ENCODE measurements around the gene SCN7A. TPM values are rescaled to one million over a fixed set of nuclear protein-coding genes. Genes with fewer than 3 reads are reported as not detected.
"Not testable (repeated sequence)": the region's sequence is repeated elsewhere in the genome, so short reads cannot be mapped to it uniquely, and the experiment has no call there.

Gene SCN7A
- total RNA-seq, 1 donor, result under 0.01 TPM

DNA sequence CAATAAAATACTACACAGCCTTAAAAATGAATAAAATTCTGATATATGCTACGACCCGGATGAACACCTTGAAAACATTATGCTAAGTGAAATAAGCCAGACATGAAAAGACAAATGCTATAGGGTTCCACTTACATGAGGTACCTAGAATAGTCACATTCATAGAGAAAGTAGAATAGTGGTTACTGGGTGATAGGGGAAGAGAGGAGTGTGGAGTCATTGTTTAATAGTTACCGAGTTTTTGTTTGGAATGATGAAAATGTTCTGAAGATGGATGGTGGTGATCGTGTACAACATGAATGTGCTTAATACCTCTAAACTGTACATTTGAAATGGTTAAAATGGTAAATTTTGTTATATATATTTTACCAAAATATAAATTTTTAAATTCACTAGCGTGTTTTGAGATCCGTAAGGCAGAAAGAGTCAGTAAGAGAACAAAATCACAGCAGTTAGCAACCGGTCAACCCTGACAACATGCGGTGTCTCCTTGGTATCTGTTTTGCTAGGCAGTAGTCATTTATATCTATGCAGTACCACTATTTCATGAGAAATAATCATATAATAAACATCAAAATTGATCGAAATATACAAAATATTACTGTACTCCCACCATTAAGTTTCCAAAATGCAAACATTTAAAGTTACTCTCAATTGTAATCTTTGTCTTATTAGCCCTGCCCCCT is 129.4 kb downstream of the SCN7A start:
- Histone ChIP-seq H3K9me3 (ENCODE audit: low read depth, low read length) (no peaks in the 10 kb centered on the region), H3K4me1 (ENCODE audit: insufficient read depth, low read length) (no peaks in the 10 kb centered on the region), H3K27me3 (ENCODE audit: insufficient read depth, low read length) (no peaks in the 10 kb centered on the region), H3K4me3 (ENCODE audit: low read length) (no peak overlapping the region)

DNA sequence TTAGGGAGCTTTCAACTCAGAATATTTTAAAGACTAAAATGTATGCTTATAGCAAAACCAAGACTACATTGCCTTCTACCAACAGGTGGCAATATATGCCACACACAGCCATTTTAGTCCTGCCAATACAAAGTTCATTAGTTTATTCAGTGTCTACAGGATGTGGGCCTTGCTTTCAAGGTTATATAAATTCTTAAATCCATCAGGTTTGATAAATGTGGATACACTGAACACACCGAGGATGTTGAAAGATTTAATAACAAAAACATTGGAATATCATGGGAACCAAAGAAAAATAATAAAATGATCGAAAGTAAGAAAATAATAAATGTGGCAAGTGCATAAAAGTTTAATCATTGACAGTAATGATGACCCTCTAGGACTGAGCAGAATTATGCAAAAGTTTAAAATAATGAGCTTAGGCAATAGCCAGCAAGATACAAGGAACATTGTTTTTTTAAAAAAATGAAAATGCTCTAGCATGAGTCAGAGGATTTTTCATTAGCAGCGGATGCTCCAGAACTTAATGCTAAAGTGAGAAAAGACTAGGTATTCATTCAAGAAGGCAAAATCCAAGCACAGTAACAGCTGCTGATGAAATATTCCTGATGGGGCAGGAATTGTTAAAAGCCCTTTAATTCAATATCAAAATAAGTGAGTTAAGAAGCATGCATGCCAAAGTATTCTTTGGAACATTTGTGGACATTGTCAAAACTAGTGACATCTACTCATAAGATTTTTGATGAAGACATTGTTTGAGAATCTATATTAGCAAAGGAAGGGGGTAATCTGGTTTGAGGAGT is 132.5 kb downstream of the SCN7A start:
- no peaks in the 10 kb centered on the region for H3K9me3 ChIP-seq (ENCODE audit: low read depth, low read length)
- H3K27me3 ChIP-seq (ENCODE audit: insufficient read depth, low read length), result no peaks in the 10 kb centered on the region
- H3K4me1 ChIP-seq (ENCODE audit: insufficient read depth, low read length), result no peaks in the 10 kb centered on the region
- no peak overlapping the region for H3K4me3 ChIP-seq (ENCODE audit: low read length)

DNA sequence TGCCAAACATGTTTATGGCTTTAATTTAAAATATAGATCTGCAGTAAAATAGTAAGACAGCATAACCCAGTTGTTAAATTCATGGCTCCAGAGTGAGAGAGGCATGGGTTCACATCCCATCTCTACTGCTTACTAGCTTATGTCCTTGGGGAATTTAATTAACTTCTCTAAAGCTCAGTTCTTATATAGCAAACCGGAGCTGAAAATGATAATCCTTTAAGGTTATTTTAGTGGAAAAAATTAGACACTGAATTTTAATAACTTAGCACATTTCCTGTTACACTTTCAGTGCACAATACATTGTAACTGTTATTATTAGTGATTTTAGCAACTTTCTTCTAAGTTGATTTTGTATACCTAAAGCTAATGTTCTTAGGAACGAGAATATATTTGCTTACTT is 133.1 kb downstream of the SCN7A start:
- H3K4me3 ChIP-seq (ENCODE audit: low read length), result no peak overlapping the region
- no peaks in the 10 kb centered on the region for H3K27me3 ChIP-seq (ENCODE audit: insufficient read depth, low read length)
- H3K9me3 ChIP-seq (ENCODE audit: low read depth, low read length), result no peaks in the 10 kb centered on the region
- no peaks in the 10 kb centered on the region for H3K4me1 ChIP-seq (ENCODE audit: insufficient read depth, low read length)

- H3K9me3 ChIP-seq (ENCODE audit: low read depth, low read length), result no peaks in the 10 kb centered on the region
- no peaks in the 10 kb centered on the region for H3K4me1 ChIP-seq (ENCODE audit: insufficient read depth, low read length)
- H3K4me3 ChIP-seq (ENCODE audit: low read length), result no peak overlapping the region
- no peaks in the 10 kb centered on the region for H3K27me3 ChIP-seq (ENCODE audit: insufficient read depth, low read length)
Observed at GRCh38 chr2:166360426-166360825, 133.6 kb downstream of the SCN7A start.

GRCh38 chr2:166357950-166358321 is 136.1 kb downstream of the SCN7A start:
- not testable (repeated sequence) for H3K4me1 ChIP-seq (ENCODE audit: insufficient read depth, low read length); H3K9me3 ChIP-seq (ENCODE audit: low read depth, low read length)

DNA sequence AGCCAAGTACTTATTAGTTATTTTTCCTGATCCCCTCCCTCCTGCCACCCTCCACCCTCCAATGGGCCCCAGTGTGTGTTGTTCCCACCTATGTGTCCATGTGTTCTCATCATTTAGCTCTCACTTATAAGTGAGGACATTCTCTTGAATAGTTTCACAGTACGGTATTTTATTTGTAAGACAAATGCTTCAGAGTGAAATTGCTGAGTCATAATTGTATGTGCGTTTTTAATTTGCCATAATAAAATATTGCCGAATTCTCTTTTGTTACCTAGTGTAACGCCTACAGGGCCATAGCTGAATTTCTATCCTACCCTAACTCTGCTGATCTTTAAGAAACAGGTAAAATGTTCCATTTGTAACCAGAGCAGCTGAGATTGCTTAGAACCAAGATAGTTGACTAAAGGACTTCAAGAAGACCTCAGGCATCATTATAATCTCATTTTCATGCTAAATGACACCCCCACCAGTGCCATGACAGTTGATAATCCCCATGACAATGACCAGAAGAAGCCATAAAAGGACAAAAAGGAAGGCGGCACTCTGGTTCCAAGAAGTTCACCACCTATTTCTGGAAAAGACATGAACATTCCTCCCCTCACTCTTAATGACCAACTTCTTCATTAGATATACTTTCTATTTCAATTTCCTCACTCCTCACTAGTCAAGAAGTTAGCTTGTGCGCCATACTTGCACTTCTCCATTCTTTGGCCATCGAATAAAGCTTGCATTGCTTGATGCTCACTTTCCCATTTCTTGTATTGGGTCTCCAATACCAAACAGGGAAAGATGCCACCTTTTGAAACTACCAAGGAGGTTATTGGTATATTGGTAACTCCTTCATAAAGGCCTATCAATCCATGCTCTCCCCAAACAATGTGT is 136.7 kb downstream of the SCN7A start:
- H3K9me3 ChIP-seq (ENCODE audit: low read depth, low read length), result no peaks in the 10 kb centered on the region
- H3K4me3 ChIP-seq (ENCODE audit: low read length), result no peak overlapping the region
- no peaks in the 10 kb centered on the region for H3K27me3 ChIP-seq (ENCODE audit: insufficient read depth, low read length)
- H3K4me1 ChIP-seq (ENCODE audit: insufficient read depth, low read length), result no peaks in the 10 kb centered on the region

More at GRCh38 chr2:166357950-166358321, 136.1 kb downstream of the SCN7A start:
- H3K27me3 ChIP-seq (ENCODE audit: insufficient read depth, low read length); H3K4me3 ChIP-seq (ENCODE audit: low read length): not testable (repeated sequence)

Other genes starting within 250 kb of the SCN7A start
- 0.63 TPM for gene SCN9A, start 118.3 kb downstream of the SCN7A start, total RNA-seq